Measurements from ENCODE around the gene KIFC3.
"Not testable (repeated sequence)": the region's sequence is repeated elsewhere in the genome, so short reads cannot be mapped to it uniquely, and the experiment has no call there.

The KIFC3 gene

DNA sequence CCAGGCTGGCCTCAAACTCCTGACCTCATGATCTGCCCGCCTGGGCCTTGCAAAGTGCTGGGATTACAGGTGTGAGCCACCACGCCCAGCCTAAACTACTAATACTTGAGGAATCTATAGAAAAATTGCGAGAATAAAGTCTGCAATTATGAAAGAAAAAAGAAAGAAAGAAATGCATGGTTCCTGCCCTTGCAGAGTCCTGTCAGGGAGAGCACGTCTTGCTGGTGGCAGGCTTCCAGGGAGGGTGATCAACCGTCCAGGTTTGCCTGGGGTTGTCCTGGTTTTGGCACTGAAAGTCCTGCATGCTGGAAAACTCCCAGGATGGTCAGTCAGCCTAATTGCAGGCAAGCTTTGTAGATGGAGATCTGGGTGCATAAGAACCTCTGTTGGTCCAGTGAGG, 21.5 kb upstream of the KIFC3 start:
- DNase-seq, result no peak

DNA sequence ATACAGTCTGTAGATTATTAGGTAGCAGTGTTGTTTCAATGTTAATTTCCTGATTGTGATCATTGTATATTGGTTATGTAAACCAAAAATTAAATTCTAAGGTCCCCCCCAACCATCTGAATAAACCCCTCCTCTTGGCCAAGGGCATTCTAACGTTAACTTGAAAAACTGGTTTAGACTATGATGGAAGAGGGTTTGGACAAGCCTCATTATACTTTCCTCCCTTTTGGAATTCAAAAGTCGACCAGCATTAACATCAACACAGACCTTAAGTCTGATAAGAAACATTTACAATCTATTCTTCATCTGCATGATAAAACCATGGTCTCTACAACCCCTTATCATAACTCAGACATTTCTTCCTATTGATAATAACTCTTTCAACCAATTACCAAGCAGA, 20.6 kb upstream of the KIFC3 start:
- DNase-seq, result no peak

DNA sequence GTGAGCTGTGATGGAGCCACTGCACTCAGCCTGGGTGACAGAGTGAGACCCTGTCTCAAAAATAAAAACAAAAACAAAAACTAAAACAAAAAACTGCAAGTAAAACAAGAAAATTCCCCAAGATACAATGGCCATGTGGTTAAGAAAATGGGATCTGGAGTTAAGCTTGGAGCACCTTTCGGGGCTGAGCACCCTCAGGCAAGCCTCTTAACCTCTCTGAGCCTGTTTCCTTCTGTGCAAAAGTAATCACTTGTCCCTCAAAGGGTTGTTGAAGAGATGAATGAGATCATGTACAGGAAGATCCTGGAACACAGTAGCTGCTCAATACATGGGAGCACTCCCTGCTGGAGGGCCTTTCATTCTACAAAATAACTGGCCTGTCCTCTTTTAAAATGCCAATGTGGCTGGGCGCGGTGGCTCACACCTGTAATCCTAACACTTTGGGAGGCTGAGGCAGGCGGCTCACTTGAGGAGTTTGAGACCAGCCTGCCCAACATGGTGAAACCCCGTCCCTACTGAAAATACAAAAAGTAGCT, 19.8 kb upstream of the KIFC3 start:
- DNase-seq, result no peak

DNA sequence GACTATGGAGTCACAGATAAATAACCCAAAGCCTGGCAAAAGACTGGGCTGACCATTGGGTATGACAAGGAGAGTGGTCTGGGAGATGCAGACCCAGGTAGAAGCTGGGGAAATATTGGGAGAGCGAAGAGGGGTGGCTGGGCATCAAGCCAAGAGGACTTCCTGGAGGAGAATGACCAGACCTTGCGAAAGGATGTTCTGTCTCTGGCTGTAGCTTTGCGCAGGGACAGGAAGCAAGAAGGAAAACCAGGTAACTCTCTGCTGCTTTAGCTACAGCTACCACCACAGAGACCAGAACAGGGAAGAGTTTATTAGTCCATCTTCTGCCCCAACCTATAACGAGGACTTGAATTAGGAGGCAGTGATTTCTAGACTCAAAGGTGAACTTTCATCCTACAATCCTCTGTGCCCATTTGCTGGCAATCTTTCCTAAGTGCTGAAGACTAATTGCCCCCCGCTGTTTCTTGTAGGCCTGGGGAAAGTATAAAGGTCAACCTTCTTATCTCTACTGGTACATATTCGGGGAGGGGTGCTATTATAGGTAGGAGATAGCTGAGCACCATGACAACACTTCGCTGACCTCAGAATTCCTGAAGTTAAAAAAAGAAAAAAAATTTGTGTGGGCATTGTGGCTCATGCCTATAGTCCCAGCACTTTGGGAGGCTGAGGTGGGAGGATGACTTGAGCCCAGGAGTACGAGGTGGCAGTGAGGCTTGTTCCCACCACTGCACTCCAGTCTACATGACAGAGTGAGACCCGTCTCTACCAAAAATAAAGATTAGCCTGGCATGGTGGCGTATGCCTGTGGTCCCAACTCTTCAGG, 19.1 kb upstream of the KIFC3 start:
- DNase-seq, result no peak

DNA sequence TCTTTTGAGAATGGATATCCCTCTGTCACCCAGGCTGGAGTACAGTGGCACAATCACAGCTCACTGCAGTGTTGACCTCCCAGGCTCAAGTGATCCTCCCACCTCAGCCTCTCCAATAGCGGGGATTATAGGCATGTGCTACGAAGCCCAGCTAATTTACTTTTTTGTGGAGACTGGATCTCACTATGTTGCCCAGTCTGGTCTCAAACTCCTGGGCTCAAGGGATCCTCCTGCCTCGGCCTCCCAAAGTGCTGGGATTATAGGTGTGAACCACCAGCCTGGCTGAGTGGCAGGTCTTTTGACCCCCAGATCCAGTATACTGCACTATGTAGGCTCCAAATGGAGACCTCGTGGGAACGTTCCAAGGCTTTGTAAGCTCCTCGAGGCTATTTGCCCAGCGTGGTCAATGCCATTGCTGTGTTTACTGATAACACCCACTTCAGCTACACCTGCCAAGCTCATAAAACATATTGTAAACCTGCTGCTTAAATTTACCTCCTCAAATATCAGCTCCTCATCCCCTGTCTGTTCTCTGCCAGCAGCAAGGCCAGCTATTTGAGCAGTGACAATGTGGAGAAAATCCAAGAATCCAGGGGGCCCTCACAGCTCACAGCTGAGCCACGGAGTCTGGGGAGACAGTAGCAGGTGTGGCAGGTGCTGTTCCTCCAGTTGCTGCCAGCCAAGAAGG, 16.2 kb upstream of the KIFC3 start:
- DNase-seq, result no peak

DNA sequence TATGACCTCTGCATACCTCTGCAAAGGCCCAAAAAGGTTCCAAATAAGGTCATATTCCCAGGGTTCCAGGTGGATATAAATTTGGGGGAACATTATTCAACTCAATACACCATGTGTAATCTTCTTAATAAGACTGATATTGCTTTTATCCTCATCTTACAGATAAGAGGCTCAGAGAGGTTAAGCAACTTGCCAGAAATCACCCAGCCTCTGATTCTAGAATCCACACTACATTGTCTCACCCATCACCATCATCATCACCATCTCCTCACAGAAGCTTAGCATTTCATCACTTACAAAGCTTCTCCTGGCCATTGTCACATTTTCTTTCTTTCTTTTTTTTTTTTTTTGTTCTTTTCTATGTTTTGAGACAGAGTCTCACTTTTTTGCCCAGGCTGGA, 15.4 kb upstream of the KIFC3 start:
- DNase-seq, result no peak

DNA sequence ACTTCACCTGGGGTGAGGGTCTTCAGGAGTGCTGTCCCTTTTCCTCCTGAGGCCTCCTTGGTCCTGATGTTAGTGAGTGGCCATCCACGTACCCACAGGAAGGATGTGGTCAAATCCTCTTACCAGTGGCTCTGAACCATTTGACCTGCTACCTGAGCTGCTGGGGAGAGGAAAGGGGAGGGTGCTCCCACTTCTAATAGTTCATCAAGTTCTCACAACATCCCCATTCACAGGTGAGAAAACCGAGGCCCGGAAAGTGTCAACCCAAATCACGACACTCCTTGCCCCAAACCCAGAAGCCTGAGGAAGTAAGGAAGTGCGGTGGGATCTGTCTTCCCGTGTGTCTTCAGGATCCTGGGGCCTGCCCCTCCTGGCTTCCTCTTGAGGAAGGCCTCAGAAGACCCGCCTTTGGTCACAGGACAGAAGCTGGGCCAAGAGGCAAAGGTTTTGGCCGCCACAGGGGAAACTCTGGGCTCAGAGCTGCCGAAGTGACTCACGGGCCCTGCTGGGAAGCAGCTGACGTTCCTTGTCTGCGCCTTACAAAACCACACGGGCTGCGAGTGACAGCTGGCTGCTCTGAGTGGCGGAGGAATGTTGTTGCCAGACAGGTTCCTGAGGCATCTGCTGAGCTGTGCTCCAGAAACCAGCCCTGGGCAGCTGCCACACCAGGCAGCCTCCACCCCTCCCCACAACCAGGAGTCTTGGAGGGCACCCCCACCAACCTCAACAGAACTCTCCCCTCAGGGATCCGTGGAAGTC, 13.9 kb upstream of the KIFC3 start:
- DNase-seq, result peak; percentile 66 to 92

DNA sequence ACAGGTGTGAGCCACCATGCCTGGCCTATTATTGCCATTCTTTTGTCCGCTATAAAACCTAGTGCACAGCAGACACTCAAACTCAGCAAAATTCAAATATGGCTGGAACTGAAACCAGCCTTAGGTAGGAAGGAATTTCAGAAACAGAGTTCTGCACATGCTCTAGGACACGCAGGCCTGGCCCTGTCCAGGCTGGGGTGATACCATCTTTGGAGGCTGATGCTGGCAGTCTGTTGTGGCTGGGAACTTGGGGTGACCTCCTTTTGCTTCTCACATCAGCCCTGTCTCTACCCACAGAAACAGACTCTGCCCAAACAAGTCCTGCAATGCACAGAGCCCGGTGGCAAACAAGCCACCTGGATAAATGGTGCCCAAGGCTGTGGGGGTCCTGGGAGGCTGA, 12.6 kb upstream of the KIFC3 start:
- no peak for DNase-seq

DNA sequence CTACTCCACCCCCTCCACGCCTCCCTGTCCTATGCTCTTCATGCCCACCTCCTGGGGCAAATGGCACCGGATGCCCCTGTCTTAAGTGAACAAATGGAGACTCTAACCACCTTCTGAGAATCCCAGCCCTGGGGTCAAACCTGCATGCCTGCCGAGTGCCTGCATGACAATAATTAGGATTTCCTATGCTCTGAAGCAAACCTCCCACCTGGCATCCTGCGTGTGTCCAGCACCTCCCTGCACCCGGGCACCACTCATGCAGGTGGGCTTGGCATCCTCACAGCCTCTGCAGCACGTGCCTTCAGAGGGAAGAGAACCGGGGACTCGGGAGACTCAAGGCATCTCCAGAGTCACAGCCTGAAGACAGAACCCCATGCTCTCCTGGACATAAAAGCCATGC, 11.2 kb upstream of the KIFC3 start:
- DNase-seq, result no peak

DNA sequence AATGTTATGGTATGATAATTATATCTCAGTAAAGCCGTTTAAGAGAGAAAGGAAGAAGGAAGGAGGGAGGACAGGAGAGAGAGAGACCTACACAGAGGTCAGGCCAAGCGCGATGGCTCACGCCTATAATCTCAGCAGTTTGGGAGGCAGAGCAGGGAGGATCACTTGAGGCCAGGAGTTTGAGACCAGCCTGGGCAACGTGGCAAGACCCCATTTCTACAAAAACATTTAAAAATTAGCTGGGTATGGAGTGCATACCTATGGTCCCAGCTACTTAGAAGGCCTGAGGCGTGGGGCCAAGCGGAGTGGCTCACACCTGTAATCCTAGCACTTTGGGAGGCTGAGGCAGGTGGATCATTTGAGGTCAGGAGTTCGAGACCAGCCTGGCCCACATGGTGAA, 9.0 kb upstream of the KIFC3 start:
- not testable (repeated sequence) for DNase-seq

DNA sequence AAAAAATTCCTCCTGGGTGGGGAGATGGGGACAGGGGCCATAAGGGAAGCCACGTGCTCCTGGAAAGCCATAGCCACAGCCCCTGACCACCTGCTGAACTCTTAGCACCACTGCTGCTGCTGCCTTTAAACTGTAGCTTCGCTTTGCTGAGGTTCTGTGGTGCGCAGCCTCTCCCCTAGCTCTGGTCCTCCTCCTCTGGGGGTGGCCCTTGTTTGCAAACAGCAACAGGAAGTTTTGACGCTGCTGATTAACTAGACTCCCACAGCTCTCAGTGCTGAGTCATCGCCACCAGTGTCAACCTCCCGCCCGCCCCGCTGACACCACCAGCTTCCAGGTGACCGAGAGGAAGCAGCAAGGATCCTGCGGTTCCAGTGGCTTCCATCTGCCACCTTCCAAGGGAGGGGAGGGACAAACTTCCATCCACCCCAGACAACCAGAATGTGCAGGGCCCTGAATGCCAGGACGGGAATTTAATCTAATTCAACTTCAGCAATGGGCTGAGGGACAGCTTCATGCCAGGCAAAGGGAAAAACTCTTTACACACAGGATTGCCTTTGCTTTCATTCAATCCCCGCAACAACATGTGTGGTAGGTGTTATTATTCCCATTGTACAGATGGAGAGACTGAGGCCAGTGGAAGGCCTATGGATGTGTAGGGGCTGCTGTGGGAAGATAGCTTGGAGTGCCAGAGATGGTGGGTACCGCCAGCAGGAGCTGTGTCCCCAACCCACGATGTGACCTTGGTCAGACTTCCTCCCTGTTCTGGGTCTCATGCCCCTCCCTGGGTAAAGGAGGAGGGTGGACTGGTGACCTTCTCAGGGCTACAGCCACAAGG, 8.1 kb upstream of the KIFC3 start:
- peak; percentile 66 to 91 for DNase-seq

DNA sequence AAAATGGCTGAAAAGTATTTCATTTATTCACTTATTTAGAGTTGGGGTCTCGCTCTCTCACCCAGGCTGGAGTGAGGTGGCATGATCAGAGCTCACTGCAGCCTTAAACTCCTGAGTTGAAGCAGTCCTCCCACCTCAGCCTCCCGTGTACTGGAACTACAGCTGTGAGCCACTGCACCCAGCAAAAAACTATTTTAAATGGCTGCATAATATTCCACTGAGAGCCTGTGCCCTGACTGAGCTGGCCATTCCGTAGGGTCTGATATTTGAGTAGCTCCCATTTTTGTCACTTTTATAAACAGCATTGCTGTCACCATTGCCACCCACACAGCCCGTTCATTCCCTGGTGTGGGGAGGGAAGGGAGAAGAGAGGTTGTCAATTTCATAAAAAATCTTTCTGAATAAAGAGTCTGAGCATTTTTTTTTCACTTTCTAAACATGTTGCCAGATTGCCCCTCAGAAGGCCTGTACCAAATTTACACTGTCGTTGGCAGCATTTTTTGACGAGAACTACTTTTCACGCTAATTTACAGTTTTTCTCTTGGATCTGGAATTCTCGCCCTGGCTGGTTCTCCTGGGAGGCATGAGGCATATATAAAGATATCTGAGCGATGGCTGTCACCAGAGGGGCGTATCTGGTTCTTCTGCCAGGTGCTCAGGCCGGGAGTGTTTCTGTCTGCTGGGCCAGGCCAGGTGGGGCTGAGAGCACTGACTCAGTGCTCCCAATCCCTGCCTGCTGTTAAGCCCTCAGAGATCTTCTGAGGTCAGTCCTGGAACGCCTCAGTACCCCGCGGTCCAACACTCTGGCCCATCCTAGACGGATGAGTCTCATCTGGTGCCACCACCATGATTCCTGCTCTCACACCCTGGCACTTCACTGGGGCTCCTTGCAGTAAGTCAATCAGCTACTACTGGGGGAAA, 7.2 kb upstream of the KIFC3 start:
- no peak for DNase-seq

DNA sequence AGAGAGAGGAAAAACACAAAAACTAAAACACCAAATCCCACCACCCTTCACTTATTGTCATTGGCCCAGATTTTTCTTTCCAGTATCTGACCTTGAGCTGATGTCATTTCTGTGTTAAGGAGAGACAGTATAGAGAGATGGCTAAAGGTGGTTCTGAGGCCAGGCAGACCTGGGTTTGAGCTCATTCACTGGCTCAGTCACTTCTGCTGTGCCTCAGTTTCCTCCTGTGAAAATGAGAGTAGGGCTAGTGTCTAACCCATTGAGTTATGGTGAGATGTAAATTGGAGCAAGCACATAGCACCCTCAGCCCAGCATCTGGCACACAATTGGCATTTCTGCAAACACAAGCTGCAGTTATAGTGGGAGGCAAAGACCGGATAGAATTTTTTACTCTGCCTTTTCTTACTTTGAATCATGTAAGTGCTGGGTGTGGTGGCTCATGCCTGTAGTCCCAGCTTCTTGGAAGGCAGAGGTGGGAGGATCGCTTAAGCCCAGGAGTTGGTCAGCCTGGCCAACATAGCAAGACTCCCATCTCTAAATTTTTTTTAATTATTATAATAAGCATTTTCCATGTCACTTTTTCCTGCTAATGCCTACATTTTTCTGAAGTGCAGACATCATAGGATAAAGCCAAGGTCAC, 6.4 kb upstream of the KIFC3 start:
- DNase-seq, result no peak

DNA sequence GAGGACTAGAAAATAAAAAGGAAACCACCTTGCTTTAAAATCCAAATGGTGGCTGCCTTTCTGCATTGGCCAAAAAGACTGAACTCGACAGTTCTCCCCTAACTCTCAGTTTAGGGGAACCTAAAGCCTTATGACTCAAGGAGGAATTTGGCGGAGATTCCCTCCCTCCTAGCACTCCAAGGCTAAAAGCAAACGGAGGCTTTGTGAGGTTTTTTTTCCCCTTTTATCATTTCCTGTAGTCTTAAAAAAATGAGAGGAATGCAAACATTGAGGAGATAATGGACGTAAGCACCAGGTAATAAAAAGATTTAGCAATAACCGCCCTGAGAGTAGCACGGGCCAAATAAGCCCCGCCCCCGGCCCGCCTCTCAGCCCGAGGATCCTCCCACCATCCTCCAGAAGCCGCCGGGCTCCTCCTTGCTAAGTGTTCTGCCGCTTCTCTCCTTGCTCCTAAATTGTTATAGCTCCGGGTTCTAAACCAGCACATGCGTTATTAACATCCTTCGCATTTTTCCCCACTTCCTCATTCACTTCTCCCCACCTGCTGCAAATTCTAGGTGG, 5.8 kb upstream of the KIFC3 start:
- peak; percentile 18 to 28 for DNase-seq

DNA sequence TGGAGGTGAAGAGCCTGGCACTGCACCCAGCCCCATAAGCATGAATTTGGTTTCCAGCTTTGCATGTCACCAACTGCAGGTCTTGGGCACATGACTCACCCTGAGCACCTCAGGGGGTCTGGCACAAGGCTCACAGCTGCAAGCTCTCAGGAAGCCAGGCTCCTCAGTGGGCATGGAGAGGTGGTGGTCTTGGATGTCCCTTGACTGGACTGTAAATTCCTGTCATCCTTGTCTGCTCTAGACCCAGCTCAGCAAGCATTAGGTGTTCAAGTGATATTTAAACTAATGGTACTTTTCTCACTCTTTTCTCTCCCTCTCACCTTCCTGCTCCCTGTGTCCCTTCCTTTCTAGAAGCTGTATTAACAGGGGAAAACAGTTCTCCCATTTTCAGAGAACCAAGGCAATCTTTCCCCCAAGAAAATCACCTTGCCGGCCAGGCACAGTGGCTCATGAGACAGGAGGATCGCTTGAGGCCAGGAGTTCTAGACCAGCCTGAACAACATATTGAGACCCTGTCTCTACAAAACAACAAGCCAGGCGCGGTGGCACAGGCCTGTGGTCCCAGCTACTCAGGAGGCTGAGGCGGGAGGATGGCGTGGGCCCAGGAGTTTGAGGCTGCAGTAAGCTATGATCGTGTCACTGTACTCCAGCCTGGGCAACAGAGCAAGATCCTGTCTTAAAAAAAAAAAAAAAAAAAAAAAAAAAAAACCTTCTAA, 5.1 kb upstream of the KIFC3 start:
- DNase-seq, result no peak

DNA sequence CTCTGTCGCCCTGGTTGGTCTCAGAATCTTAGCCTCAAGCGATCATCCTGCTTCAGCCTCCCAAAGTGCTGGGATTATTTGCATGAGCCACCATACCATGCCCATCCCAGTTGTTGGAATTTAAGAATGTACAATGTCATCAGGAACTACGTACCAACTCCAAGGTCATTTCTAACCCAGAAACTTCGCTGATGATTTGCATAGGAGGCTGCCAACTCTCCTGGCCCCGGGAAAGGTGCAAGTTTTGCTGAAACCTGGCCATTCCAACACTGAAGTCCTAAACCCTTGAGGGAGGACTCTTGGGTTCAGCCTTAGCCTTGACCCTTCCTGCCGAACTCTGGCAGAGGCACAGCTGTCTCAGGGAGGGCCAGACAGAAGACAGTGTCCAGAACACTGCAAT, 2.9 kb upstream of the KIFC3 start:
- DNase-seq, result no peak

DNA sequence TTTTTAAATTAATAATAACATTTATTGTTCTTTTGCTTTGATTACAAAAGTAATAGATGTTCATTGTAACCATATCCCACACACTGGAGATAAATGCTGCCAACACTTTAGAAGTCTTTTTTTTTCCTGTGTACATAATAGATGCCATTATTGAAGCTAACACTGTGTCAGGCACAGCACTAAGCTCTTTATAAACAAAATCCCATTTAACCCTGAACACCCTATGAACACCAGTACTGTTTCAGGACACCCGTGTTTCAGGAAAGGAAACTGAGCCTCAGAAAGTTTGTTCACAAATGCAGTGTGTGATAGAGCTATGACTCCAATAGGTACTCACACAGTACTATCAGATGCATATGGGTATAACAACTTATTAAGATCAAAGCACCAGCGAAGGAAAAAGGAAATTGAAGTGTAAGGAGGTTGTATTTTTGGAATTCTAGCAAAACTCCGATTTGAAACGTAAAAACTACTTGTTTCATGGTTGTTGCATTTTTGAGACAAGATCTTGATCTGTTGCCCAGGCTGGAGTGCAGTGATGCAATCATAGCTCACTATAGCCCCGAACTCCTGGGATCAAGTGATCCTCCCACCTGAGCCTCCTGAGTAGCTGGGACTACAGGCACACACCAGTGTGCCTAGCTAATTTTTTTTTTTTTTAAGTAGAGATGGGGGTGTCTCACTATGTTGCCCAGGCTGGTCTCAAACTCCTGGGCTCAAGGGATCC, 2.0 kb upstream of the KIFC3 start:
- DNase-seq, result no peak

DNA sequence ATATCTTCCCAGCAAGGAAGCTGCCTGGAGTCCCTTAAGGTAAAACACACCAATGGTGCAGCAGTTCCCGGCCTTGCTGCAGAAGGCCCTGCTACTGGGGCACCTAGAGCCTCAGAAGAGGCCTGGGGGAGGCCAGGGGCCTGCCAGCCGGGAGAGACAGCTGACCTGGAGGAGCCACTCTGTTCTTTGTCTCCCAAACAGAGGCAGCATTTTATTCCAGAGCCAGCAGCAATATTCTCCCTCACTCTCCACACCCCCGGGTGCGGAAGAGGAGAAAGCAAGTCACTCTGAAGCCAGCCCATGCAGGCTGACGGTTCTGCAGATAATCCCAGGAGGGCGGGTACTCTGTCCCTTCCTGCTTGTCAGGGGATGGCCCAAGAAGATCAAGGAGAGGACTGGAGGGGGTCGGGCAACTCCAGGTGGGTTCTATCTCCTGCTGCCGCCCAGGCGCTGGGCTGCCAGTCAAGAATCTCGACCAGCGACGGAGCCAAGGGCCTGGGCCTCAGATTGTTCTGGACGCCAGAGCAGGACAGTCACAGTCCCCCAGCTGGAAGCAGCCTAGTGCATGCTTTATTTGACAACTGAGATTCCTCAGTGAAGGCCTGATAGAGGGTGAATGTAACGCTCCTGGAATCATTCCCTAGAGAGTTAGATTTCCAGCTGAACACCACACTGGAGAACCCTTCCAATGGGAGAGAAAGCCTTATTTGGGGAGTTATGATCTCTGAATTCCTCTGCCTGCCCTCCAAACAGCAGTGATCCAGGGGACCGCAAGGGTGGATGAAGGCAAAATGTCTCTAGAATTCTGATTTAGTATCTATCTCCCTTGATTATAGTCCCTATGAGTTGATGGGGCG, 1.1 kb upstream of the KIFC3 start:
- no peak for DNase-seq

Measured in bone marrow (tissue), 2 donors.